Measurements from ENCODE around the gene CHRNA9.

Gene CHRNA9

GRCh38 chr4:40337051-40337450 is 1.9 kb downstream of the CHRNA9 start:
- H3K9me3 ChIP-seq (replicated peaks; ENCODE audit: insufficient read depth, low read length), result no peaks in the 10 kb centered on the region
- DNase-seq, result no peak
- no peak overlapping the region for H3K4me3 ChIP-seq (ENCODE audit: low read length)
- H3K36me3 ChIP-seq (replicated peaks; ENCODE audit: insufficient read depth, low read length), result no peaks in the 10 kb centered on the region
- H3K4me2 ChIP-seq (ENCODE audit: low read depth, low read length), result no peak overlapping the region
- H3K9me2 ChIP-seq (replicated peaks; ENCODE audit: insufficient read depth, low read length), result no peaks in the 10 kb centered on the region
- H3K27me3 ChIP-seq (replicated peaks; ENCODE audit: insufficient read depth, low read length), result no peaks in the 10 kb centered on the region
- no peak overlapping the region for H2AFZ ChIP-seq (ENCODE audit: low read length)
- no peaks in the 10 kb centered on the region for H3K79me2 ChIP-seq (ENCODE audit: low read length)
- H3F3A ChIP-seq (ENCODE audit: insufficient read depth, low read length), result no peaks in the 10 kb centered on the region
- H4K20me1 ChIP-seq (ENCODE audit: insufficient read depth, low read length), result no peaks in the 10 kb centered on the region
- no peak overlapping the region for H3K9ac ChIP-seq (ENCODE audit: low read length)
- no peaks in the 10 kb centered on the region for H3K4me1 ChIP-seq (ENCODE audit: low read length)
- H3K27ac ChIP-seq (ENCODE audit: low read length), result no peak overlapping the region
- no peak for TF ChIP-seq CTCF (IDR thresholded peaks at IDR 0.05; ENCODE audit: low read length)
- no peak for TF ChIP-seq EZH2 (optimal IDR thresholded peaks at IDR 0.05; ENCODE audit: low read depth, low read length)
- no peak for TF ChIP-seq EZH2phosphoT487 (IDR thresholded peaks at IDR 0.05; ENCODE audit: low read length)

GRCh38 chr4:40337523-40337922 is 2.4 kb downstream of the CHRNA9 start:
- no peaks in the 10 kb centered on the region for H4K20me1 ChIP-seq (ENCODE audit: insufficient read depth, low read length)
- no peaks in the 10 kb centered on the region for H3K9me2 ChIP-seq (replicated peaks; ENCODE audit: insufficient read depth, low read length)
- no peaks in the 10 kb centered on the region for H3K36me3 ChIP-seq (replicated peaks; ENCODE audit: insufficient read depth, low read length)
- no peaks in the 10 kb centered on the region for H3F3A ChIP-seq (ENCODE audit: insufficient read depth, low read length)
- H3K27ac ChIP-seq (ENCODE audit: low read length), result no peak overlapping the region
- TF ChIP-seq EZH2 (optimal IDR thresholded peaks at IDR 0.05; ENCODE audit: low read depth, low read length) (no peak), EZH2phosphoT487 (IDR thresholded peaks at IDR 0.05; ENCODE audit: low read length) (no peak), CTCF (IDR thresholded peaks at IDR 0.05; ENCODE audit: low read length) (no peak)
- H3K79me2 ChIP-seq (ENCODE audit: low read length), result no peaks in the 10 kb centered on the region
- H3K9ac ChIP-seq (ENCODE audit: low read length), result no peak overlapping the region
- no peak overlapping the region for H3K4me3 ChIP-seq (ENCODE audit: low read length)
- H3K4me2 ChIP-seq (ENCODE audit: low read depth, low read length), result no peak overlapping the region
- no peaks in the 10 kb centered on the region for H3K9me3 ChIP-seq (replicated peaks; ENCODE audit: insufficient read depth, low read length)
- H2AFZ ChIP-seq (ENCODE audit: low read length), result no peak overlapping the region
- no peaks in the 10 kb centered on the region for H3K4me1 ChIP-seq (ENCODE audit: low read length)
- no peak for DNase-seq
- H3K27me3 ChIP-seq (replicated peaks; ENCODE audit: insufficient read depth, low read length), result no peaks in the 10 kb centered on the region

GRCh38 chr4:40340030-40340429 is 4.9 kb downstream of the CHRNA9 start:
- Histone ChIP-seq H2AFZ (ENCODE audit: low read length) (no peak overlapping the region), H3F3A (ENCODE audit: insufficient read depth, low read length) (no peaks in the 10 kb centered on the region), H3K36me3 (replicated peaks; ENCODE audit: insufficient read depth, low read length) (no peaks in the 10 kb centered on the region), H3K27me3 (replicated peaks; ENCODE audit: insufficient read depth, low read length) (no peaks in the 10 kb centered on the region), H3K9me3 (replicated peaks; ENCODE audit: insufficient read depth, low read length) (no peaks in the 10 kb centered on the region), H4K20me1 (ENCODE audit: insufficient read depth, low read length) (no peaks in the 10 kb centered on the region), H3K9me2 (replicated peaks; ENCODE audit: insufficient read depth, low read length) (no peaks in the 10 kb centered on the region), H3K4me1 (ENCODE audit: low read length) (no peaks in the 10 kb centered on the region), H3K79me2 (ENCODE audit: low read length) (no peaks in the 10 kb centered on the region), H3K9ac (ENCODE audit: low read length) (no peak overlapping the region), H3K27ac (ENCODE audit: low read length) (no peak overlapping the region), H3K4me3 (ENCODE audit: low read length) (no peak overlapping the region), H3K4me2 (ENCODE audit: low read depth, low read length) (no peak overlapping the region)
- DNase-seq, result no peak
- TF ChIP-seq EZH2 (optimal IDR thresholded peaks at IDR 0.05; ENCODE audit: low read depth, low read length), result no peak

- H3K9me2 ChIP-seq (replicated peaks; ENCODE audit: insufficient read depth, low read length), result no peaks in the 10 kb centered on the region
- H3K4me2 ChIP-seq (ENCODE audit: low read depth, low read length), result no peak overlapping the region
- DNase-seq, result no peak
- TF ChIP-seq EZH2 (optimal IDR thresholded peaks at IDR 0.05; ENCODE audit: low read depth, low read length) (no peak), EZH2phosphoT487 (IDR thresholded peaks at IDR 0.05; ENCODE audit: low read length) (no peak), CTCF (IDR thresholded peaks at IDR 0.05; ENCODE audit: low read length) (no peak)
- H2AFZ ChIP-seq (ENCODE audit: low read length), result no peak overlapping the region
- H4K20me1 ChIP-seq (ENCODE audit: insufficient read depth, low read length), result no peaks in the 10 kb centered on the region
- no peak overlapping the region for H3K9ac ChIP-seq (ENCODE audit: low read length)
- no peak overlapping the region for H3K4me3 ChIP-seq (ENCODE audit: low read length)
- H3K4me1 ChIP-seq (ENCODE audit: low read length), result no peaks in the 10 kb centered on the region
- no peaks in the 10 kb centered on the region for H3K27me3 ChIP-seq (replicated peaks; ENCODE audit: insufficient read depth, low read length)
- no peaks in the 10 kb centered on the region for H3K9me3 ChIP-seq (replicated peaks; ENCODE audit: insufficient read depth, low read length)
- no peaks in the 10 kb centered on the region for H3K79me2 ChIP-seq (ENCODE audit: low read length)
- no peaks in the 10 kb centered on the region for H3K36me3 ChIP-seq (replicated peaks; ENCODE audit: insufficient read depth, low read length)
- H3K27ac ChIP-seq (ENCODE audit: low read length), result no peak overlapping the region
- H3F3A ChIP-seq (ENCODE audit: insufficient read depth, low read length), result no peaks in the 10 kb centered on the region
Observed at GRCh38 chr4:40347472-40347871, 12.3 kb downstream of the CHRNA9 start.

Measured in MM.1S (cell line).